Lower leg skin (tissue), 4 donors: ENCODE measurements around the gene MYLK4. TPM values are rescaled to one million over a fixed set of nuclear protein-coding genes. Genes with fewer than 3 reads are reported as not detected.

ENCODE experiments used
- DNase-seq, 2 donors: peaks; one replicate each; pipeline ENCODE4 v3.0.0-alpha.2; 2019; ENCODE audit warnings: low spot score in 2 of 2
- H3K4me3 ChIP-seq: fragments of 200-600 bp; sonication (generic); 2 replicates; pipeline ENCODE4 v1.5.1; 2017; ENCODE audit warnings: mild to moderate bottlenecking, low read depth; ENCODE audit not compliant: poor library complexity, severe bottlenecking
- POLR2A ChIP-seq, 2 donors: fragments of 450-650 bp; IDR thresholded peaks; one replicate each; pipeline ENCODE4 v1.6.1; 2016 to 2017; ENCODE audit warnings: antibody characterized with exemption in 2 of 2, mild to moderate bottlenecking in 1 of 2, moderate library complexity in 1 of 2
- WGBS, 2 donors: methylation state at CpG; one replicate each; pipeline ENCODE4 v1.1.5; 2018; 5-methylcytosine and 5-hydroxymethylcytosine counted together
- intact Hi-C: fragments of 100-400 bp; cut with DNase I; formaldehyde crosslinking; loops from one replicate; pipeline ENCODE4 v1.15.0; 2023; ENCODE audit warnings: low total_unique reads
- total RNA-seq, 4 donors: library from RNA; depleted of rRNA; stranded (reverse); fragments of >200 nt; gene quantifications; one replicate each; pipeline ENCODE4 v1.1.0, GENCODE V29; 2016
- TF ChIP-seq, protein P1 (sequence below), 3 donors: fragments of 450-650 bp; IDR thresholded peaks; one replicate each; pipeline ENCODE4 v1.5.1; 2016; ENCODE audit warnings: antibody characterized with exemption in 3 of 3, mild to moderate bottlenecking in 3 of 3, moderate library complexity in 2 of 3

Gene MYLK4
- total RNA-seq, 4 donors from 2014 or later, result 0.97 to 3.8 (median 2.5) TPM

DNA sequence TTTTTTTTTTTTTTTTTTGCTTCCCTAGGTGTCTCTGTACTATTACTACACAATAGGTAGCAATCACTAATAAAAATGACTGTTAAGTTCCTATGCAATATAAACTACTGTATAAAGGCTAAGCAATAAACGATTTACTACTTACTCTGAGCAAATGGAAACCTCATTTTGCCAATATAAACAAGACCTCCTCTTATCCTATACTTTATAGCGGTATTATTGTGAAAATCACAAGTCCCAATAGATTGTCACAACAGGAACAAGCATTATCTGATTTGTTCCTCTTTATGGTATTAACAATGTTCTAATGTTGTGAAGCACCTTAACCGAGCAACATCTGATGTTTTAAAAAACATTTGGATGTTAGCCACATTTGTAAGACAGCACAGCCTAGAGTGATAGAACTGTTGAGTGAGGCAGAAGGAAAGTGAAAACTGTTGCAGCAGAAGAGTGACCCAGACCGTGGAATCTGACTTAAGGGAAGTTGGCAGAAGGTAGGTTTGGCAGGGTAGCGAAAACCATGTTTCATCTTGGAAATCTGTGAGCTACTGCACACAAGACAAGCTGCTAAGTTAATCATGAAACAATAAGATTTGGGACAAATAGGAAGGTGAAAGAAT, 94.2 kb downstream of the MYLK4 start:
- no peak overlapping the region for H3K4me3 ChIP-seq
- intact Hi-C loops, result no loop called here
- 41 to 47% methylated on average over 5 of the region's 5 CpGs for WGBS, 2 donors
- DNase-seq, result no peak
- TF ChIP-seq POLR2A (IDR thresholded peaks at IDR 0.05), result no peak

DNA sequence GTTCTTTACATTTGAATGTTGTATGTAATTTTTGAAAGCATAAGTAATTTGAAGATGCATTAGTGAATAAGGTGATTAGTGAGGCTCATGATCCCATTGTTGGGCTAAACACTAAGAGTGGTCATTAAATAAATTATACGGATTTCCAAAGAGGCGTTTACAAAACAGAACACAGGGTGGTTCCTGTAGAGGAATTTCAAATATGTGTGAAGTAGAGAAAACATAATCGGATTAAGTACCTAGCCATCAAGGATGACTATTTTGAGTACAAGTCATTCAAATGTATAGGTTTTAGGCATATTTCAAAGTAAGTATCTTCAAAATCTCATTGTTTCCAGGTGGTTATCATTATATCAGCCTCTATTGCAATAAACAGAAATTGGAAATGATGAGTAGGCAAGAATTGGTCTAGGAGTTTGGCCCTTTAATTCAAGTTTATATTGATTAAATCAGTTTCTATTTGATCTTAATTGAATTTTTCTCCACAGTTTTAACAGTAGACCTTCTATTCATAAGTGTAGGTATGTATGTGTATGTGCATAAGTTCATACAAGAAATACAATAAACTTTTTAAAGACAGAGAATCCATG, 94.8 kb downstream of the MYLK4 start:
- WGBS, 2 donors, result 69 to 75% methylated on average over 3 of the region's 3 CpGs

DNA sequence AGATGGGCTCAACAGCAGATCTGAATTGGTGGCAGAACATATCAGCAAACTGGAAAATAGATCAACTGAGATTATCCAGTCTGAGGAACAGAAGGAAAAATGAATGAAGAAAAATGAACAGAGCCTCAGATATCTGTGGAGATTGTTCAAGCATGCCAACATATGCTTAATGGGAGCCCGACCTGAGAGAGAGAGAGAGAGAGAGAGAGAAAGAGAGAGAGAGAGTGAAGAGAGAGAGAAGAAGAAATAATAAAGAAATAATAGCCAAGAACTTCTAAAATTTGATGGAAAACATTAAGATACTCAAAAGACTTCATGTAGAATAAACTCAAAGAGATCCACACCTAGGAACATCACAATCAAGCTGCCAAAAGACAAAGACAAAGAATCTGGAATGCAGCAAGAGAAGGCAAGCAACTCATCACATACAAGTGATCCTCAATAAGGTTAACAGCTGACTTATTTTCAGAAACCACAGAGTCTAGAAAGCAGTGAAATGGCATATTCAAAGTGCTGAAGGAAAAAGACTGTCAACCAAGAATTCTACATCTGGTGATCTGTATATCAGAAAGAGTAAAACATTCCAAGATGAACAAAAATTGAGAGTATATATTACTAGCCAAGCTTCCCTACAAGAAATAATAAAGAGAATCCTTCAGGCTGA, 97.2 kb downstream of the MYLK4 start:
- TF ChIP-seq, protein P1, sequence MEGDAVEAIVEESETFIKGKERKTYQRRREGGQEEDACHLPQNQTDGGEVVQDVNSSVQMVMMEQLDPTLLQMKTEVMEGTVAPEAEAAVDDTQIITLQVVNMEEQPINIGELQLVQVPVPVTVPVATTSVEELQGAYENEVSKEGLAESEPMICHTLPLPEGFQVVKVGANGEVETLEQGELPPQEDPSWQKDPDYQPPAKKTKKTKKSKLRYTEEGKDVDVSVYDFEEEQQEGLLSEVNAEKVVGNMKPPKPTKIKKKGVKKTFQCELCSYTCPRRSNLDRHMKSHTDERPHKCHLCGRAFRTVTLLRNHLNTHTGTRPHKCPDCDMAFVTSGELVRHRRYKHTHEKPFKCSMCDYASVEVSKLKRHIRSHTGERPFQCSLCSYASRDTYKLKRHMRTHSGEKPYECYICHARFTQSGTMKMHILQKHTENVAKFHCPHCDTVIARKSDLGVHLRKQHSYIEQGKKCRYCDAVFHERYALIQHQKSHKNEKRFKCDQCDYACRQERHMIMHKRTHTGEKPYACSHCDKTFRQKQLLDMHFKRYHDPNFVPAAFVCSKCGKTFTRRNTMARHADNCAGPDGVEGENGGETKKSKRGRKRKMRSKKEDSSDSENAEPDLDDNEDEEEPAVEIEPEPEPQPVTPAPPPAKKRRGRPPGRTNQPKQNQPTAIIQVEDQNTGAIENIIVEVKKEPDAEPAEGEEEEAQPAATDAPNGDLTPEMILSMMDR (IDR thresholded peaks at IDR 0.05), result no peak
- TF ChIP-seq POLR2A (IDR thresholded peaks at IDR 0.05), result no peak
- DNase-seq, result no peak
- intact Hi-C loops, result no loop called here
- H3K4me3 ChIP-seq, result no peak overlapping the region
- 73 to 89% methylated on average over 1 of the region's 1 CpG for WGBS, 2 donors

More for the DNA sequence above, 94.8 kb downstream of the MYLK4 start:
- H3K4me3 ChIP-seq, result no peak overlapping the region
- no peak for DNase-seq
- intact Hi-C loops, result no loop called here
- TF ChIP-seq, protein P1 (IDR thresholded peaks at IDR 0.05), result no peak
- TF ChIP-seq POLR2A (IDR thresholded peaks at IDR 0.05), result no peak

DNA sequence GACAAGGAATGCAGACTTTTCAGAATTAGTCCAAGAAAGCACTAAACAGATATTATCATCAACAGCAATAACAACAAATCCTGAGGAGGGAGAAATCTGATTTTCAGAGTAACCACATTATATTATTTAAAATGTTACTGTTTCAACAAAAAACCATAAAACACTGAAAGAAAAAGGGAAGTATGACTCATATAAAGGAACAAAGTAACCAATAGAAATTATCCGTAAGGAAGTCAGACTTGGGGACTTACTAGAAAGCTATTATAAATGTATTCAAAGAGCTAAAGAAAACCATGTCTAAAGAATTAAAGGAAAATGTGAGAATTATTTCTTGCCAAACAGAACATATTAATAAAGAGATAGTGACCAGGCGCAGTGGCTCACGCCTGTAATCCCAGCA, 98.1 kb downstream of the MYLK4 start:
- WGBS, 2 donors, result 55 to 87% methylated on average over 3 of the region's 3 CpGs
- DNase-seq, result no peak
- no peak overlapping the region for H3K4me3 ChIP-seq
- TF ChIP-seq, protein P1 (IDR thresholded peaks at IDR 0.05), result no peak
- TF ChIP-seq POLR2A (IDR thresholded peaks at IDR 0.05), result no peak
- intact Hi-C loops, result no loop called here

DNA sequence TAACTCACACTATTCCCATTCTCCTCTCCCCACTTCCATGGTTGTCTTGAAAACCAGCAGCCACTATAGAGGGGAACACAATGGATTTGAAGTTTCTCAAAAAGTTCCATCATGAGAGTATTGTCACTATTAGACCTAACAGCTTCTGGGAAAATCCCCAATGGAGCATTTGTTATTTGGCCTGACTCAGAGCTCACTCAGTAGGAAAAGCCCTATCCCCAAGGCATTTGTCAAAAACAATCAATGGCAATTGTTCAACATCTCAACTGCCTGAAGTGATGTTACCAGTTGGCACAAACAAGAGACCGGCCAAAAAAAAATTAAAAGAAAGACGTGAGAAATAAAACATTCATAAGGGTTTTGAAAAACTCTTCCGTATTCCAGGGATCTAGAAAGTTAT, 98.8 kb downstream of the MYLK4 start:
- 57 to 62% methylated on average over 3 of the region's 3 CpGs for WGBS, 2 donors
- intact Hi-C loops, result no loop called here

DNA sequence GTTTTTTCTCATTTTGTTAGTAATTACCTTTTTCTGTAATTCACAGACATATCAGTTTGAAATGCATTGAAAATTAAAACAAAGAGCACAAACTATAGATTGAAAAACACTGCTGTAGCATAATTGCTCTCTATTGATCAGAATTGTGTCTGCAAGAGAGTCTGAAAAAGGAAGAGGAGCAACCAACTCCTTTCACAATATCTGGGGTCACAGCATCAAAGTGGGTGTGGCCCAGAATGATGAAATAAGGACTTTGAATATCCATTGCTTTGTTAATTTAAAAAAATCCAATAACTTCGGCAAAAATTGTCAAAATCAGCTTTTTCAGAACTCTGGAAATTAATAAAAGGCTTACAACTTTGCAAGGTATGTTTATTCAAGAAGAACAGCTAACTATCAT, 99.2 kb downstream of the MYLK4 start:
- 66 to 74% methylated on average over 1 of the region's 1 CpG for WGBS, 2 donors
- no peak for DNase-seq
- intact Hi-C loops, result no loop called here
- no peak overlapping the region for H3K4me3 ChIP-seq
- TF ChIP-seq, protein P1 (IDR thresholded peaks at IDR 0.05), result no peak
- TF ChIP-seq POLR2A (IDR thresholded peaks at IDR 0.05), result no peak

More for the DNA sequence above, 98.8 kb downstream of the MYLK4 start:
- no peak for DNase-seq
- TF ChIP-seq POLR2A (IDR thresholded peaks at IDR 0.05), result no peak
- TF ChIP-seq, protein P1 (IDR thresholded peaks at IDR 0.05), result no peak
- H3K4me3 ChIP-seq, result no peak overlapping the region
